GM21723 (cell line): ENCODE data around the gene SMAD1.
"Not testable (repeated sequence)": the region's sequence is repeated elsewhere in the genome, so short reads cannot be mapped to it uniquely, and the experiment has no call there.

ENCODE experiments used
- ATAC-seq: cut with Tn5 transposase; IDR thresholded peaks from one replicate; pipeline ENCODE4 v1.9.1; 2021; ENCODE audit warnings: mild to moderate bottlenecking, moderate library complexity; ENCODE audit not compliant: unreplicated experiment

SMAD1 gene

DNA sequence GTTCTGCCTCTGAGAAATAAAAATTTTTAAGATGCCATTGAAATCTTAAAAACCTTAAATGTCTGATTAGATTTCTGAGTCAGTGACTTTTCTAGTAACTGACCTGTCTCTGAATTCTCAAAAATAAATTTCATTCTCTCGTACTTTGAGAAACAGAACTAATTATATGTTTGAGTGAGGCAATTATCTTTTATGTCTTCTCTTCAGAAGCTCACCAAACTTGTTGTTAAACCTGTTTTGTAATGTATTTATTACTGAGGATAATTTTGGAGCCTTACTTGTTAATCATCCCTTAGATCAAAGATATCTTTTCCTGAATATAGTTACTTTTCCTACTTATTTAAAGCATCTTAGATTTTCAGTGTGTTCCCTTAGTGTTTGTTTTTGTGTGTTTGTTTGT is 73.0 kb downstream of the SMAD1 start:
- no peak for ATAC-seq

DNA sequence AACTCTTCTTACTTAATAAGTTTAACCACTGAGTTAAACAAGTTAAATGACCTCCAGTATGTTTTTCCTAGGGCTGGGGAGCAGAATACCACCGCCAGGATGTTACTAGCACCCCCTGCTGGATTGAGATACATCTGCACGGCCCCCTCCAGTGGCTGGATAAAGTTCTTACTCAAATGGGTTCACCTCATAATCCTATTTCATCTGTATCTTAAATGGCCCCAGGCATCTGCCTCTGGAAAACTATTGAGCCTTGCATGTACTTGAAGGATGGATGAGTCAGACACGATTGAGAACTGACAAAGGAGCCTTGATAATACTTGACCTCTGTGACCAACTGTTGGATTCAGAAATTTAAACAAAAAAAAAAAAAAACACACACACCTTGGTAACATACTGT is 76.1 kb downstream of the SMAD1 start:
- peak; percentile 85 for ATAC-seq

DNA sequence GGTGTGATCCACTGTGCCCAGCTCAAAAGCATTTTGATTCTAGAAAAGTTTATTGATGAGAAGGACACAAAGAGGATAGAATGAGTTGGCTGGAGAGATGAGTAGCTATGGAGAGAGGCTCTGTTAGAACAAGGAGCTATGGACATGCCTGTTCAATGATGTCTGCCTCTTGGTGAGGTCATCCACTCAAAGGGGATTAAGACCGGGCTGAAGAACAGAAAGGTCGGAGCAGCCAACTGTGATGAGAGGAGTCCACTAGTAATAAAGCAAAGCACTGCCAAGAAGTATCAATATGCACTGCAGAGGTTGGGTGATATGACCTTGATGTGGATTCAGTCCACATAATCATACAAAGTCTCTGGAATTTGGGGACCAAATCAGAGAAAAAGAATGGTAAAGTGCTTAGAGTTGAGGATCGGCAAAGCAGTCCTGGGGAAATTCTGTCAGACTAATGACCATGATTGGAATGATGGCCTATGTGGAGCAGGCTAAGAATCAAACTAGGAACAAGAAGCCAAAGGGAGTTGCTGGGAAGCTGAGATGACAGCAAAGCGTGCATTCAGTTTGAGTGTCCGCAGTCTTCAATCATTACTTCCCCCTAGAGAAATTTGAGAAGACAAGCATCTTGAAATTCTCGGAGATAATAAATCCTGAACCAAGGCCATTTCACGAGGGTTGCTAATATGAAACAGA is 81.8 kb downstream of the SMAD1 start:
- ATAC-seq, result no peak

DNA sequence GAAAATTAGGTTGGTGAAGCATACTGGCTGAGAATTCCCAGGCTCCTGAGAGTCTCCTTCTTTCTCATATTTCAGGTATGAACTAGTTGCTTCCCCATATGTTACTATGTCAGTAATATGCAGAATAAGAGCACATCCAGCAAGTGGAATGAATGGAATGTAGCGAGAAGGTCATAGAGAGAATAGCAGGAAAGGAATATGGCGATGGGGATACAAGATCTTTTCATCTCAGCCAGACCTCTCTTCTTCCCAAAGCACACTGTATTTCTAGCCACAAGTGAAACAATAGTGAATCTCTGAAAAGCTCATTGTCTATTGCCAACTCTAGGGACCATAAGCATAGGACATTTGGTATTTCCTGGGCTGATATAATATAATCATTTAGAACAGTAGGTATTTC is 82.9 kb downstream of the SMAD1 start:
- ATAC-seq, result no peak

DNA sequence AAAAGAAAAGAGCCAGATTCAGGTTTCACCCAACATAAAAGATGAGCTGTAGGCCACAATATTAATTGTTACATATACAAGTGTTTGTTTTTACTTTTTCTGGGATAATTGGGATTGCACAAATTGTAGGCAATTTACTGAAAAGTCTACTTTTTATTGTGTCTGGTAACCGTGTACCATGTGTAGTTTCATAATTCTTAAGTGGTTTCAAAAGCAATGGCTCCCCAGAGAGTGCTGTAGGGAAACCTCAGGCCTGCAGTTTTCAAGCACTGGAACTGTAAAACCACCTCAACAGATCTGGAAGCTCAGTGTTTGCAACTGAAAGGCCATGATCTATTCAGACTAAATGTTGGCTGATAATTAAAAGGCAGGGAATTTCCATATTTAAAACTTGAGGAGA is 83.7 kb downstream of the SMAD1 start:
- ATAC-seq, result no peak

DNA sequence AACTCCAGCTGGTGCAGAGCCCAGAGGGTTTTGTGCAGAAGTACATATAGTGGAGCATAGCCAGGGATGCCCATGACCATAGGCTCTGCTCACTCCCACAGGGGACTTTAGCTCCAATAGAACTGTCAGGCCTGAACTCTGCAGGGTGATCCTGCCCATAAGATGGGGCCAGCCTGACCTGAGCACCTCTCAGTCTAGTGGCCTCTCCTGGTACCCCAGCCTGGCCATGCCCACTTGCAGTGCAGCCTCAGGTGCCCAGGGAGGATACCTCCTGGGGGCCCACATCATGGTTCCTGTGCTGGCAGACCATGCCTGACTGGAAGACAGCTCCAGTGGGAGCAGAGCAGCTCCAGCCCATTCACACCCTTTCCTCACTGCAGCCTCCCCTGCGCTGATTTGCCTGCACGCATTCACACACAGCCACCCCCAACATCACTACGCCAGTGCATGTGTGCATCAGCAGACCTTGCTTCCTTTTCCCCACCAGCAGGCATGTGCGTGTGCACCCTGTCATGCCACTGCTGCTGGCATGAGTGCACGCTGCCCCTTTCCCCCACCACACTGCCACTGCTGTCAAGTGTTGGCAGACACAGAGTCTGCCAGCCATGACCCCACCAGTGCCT is 84.5 kb downstream of the SMAD1 start:
- ATAC-seq, result no peak

DNA sequence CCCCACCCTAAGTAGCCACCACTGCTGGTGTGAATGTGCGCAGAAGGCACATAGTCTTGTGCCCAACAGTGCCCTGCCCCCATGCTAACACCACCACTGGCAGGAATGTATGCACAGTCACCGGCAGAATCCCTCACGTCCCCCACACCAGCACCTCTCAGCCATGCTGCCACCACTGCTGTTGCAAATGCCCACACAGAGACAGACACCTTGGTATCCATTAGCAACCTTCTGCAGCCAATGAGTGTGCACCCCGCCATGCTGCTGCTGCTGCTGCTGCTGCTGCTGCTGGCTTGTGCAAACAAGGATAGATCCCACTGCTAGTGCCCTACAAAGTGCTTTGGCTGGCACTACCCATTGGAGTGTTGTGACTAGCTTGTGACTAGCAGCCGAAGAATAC is 85.1 kb downstream of the SMAD1 start:
- no peak for ATAC-seq

DNA sequence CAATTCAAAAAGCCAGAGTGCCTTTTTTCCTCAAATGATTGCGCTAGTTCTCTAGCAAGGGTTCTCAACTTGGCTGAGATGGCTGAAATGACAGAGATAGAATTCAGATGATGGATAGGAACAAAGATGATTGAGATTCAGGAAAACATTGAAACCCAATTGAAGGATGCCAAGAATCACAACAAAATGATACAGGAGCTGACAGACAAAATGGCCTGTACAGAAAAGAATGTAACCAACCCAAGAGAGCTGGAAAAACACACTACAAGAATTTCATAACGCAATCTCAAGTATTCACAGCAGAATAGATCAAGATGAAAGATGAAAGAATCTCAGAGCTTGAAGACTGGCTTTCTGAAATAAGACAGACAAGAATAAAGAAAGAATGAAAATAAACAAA is 85.9 kb downstream of the SMAD1 start:
- ATAC-seq, result no peak

DNA sequence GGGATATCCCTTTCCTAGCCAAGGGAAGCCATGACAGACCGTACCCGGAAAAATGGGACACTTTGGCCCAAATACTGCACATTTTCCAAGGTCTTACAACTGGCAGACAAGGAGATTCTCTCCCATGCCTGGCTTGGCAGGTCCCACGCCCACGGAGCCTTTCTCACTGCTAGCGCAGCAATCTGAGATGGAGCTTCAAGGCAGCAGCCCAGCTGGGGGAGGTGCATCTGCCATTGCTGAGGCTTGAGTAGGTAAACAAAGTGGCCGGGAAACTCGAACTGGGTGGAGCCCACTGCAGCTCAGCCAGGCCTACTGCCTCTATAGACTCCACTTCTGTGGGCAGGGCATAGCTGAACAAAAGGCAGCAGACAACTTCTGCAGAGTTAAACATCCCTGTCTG is 92.9 kb downstream of the SMAD1 start:
- ATAC-seq, result not testable (repeated sequence)

DNA sequence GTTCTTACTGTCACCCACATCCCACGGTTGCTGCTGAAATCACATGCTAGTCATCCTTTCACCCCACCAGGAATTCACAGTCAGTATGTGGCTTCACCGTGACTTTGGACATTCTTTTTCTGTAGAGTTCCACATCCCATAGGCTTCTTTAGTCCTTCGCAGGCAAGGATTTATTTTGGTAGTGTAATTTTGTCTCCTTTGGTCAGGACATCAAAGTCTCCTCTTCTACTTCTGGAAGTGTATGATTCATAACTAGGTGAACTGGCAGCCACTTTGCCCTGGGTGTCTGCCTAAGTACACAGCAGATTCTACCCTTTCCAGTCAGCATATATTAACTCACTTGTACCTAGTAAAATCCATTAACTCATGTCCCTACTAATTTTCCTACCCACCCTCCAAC is 99.3 kb downstream of the SMAD1 start:
- ATAC-seq, result no peak

DNA sequence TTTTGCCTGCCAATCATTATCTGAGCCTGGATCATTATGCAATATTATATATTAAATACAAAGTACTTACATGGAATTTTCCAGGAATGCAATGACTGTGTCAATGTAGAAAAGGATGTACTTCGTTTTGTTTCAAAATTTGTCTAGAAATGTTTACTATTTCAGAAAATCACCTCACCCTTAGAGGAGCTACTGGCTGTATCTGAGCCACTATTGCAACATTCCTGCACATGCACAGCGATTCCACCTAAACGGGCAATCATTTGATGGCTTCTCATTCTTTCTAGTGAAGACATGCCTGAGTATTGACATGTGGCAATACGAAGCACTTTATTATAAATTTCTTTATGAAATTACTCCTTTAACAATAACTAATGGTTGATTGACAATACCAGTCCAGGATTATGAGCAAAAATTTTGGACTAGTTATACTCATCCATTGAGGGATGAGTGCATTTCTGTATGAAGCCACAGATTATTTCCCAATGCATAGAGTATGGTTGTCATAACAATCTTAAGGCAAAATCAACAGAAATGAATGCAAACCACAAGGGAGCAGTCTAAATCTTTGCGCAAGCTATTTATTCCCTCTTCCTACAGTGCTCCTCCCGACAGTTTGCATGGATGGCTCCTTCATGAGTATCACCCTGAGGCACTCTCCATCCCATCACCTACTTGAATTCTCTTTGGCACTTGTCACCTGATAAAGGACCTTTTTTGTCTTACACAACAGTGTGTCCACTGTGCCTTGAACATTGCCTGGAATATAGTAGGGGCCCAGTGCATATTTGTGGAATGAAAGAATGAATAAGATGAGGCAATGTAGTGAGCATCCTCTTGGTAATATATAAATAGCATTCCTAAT is 101.8 kb downstream of the SMAD1 start:
- no peak for ATAC-seq

DNA sequence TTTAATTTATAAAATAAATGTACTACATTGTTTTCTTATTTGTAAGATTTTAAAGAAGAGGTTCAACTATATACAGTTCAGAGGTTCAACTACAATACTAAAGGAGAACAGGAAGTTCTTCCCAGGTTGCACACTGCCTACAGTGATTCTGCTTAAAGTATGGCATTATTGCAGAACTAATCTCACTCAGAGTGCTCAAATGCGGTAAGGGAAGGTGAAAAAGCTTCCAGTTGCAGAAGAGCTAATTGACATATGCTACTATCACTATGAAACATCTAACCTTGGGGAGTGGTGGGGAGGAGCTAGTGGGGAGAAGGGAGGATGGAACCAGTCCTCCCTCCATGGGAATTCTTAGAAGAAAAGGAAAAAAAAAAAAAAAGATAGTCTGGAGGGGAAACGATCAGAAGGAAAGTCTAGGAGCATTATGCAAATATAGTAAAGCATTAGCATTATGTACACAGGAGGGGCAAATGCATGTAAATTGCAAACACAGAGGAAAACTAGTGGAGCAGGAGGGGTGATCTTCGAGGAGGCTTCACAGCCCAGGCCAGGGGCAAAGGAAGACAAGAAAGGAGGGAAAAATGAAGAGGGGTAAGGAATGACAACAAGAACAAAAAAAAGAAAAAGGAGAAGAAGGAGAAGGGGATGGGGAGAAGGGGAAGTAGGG is 105.6 kb downstream of the SMAD1 start:
- ATAC-seq, result no peak

DNA sequence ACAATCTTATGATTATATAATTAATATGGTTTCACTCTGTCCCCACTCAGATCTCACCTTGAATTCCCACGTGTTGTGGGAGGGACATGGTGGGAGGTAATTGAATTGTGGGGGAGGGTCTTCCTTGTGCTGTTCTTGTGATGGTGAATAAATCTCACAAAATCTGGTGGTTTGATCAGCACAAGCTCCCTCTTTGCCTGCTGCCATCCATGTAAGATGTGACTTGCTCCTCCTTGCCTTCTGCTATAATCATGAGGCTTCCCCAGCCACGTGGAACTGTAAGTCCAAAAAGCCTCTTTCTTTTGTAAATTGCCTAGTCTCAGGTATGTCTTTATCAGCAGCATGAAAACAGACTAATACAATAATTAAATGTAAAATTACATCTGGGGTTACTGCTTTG is 107.7 kb downstream of the SMAD1 start:
- ATAC-seq, result not testable (repeated sequence)

DNA sequence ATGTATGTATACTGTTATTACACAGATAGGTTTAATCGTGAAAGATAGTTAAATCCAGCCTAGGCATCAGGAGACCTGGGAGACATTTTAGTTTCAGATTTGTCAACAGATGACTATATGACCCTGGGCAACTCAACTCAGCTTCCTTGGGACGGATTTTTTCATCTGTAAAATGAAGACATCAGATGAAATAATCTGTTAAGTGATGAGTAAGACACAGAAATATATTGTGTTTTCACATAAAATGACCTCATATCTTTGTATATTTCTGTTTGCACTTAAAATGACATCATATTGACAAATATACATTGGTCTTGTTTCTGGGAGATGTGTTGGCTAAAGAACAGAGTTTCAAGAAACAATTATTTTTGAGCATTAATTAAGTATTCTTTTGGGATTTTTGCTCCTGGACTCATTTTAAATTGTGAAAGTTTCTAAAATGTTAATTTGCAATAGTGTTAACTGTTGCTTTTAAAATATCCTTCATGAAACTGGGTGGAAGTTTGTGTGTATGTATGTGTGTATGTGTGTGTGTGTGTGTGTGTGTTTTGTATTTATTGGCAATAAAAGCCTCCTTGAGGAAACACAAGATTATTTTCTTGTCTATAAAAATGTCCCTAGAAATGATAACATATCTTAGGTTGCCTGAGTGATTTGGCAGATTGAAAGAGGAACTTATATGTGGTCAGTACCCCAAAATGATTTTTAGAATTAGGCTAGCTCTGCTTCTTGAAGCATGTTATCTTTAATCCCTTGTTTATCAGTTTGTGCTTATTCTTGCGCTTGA is 108.5 kb downstream of the SMAD1 start:
- ATAC-seq, result no peak

DNA sequence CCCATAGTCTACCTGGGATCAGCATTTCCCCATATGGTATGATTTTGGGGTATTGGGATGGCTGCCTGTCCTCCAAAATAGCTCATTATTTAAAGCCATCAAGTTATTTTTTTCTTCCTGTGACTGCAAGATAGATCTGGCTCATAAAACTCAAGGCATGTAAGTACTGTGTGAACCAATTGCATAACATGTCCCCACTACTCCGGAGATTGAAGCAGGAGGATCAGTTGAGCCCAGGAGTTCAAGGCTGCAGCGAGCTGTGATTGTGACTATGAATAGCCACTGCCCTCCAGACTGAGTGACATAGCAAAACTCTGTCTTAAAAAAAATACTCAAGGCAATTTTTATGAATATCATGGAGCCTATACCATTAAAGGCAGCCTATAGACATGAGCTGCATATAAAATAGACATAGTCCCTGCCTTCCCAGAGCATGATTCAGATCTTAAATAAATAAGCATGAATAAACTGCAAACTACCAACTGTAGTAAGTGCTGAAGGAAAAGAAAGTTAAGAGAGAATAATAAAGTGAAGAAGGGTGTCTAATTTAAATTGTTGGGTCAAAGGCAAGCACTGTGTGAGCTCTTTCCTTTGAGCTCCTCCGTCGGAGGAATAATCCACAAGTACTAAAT is 120.6 kb downstream of the SMAD1 start:
- no peak for ATAC-seq

DNA sequence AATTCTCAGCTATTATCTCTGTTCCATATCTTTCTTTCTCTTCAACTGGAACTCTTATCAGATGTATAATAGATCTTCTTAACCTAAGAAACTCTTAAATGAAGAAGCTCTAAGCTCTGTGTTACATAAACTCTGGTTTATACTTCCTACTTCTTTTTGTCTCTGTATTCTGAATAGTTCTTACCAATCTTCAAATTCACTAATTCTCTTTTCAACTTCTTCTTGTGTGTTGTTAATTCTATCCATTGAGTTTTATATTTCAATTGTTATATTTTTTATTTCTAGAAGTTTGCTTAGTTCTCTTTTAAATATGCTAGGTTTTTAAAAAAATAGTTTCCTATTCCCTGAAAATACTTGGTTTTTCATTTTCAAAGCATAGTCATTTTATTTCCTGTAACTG is 124.3 kb downstream of the SMAD1 start:
- no peak for ATAC-seq
